GM12874 (cell line): ENCODE data around the gene GARNL3.

Experiments
- TF ChIP-seq, protein P1 (sequence below): IDR thresholded peaks from 2 replicates; pipeline ENCODE4 v1.5.1; 2011; ENCODE audit warnings: low read depth, mild to moderate bottlenecking, control low read depth, low read length, moderate library complexity; ENCODE audit not compliant: insufficient read depth

The GARNL3 gene

GRCh38 chr9:127292415-127292814, 27.8 kb downstream of the GARNL3 start:
- TF ChIP-seq, protein P1, sequence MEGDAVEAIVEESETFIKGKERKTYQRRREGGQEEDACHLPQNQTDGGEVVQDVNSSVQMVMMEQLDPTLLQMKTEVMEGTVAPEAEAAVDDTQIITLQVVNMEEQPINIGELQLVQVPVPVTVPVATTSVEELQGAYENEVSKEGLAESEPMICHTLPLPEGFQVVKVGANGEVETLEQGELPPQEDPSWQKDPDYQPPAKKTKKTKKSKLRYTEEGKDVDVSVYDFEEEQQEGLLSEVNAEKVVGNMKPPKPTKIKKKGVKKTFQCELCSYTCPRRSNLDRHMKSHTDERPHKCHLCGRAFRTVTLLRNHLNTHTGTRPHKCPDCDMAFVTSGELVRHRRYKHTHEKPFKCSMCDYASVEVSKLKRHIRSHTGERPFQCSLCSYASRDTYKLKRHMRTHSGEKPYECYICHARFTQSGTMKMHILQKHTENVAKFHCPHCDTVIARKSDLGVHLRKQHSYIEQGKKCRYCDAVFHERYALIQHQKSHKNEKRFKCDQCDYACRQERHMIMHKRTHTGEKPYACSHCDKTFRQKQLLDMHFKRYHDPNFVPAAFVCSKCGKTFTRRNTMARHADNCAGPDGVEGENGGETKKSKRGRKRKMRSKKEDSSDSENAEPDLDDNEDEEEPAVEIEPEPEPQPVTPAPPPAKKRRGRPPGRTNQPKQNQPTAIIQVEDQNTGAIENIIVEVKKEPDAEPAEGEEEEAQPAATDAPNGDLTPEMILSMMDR, result no peak

- TF ChIP-seq, protein P1, result no peak
Observed at GRCh38 chr9:127293328-127293727, 28.8 kb downstream of the GARNL3 start.

DNA sequence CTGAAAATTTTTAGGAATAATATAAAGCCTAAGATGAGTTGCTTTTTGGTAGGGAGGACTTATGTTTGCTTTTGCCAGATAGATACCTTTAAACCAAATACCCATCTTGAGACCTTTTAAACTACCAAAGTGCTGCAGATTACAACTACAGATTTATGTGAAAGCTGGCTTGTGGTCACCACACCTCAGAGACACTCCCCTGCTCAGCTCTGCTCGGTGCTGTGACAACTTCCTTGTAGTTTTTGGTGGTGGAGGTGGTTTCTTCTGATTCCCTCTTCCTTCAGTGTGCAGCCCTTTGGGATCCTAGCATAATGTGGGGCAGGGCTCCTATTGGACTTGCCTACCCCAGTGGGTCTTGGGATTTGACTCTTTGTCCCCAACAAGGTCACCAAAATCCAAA, 29.2 kb downstream of the GARNL3 start:
- TF ChIP-seq, protein P1, result no peak

GRCh38 chr9:127295005-127295404, 30.4 kb downstream of the GARNL3 start:
- TF ChIP-seq, protein P1, result no peak

GRCh38 chr9:127300886-127301447, 36.4 kb downstream of the GARNL3 start:
- TF ChIP-seq, protein P1, result no peak

- TF ChIP-seq, protein P1, result no peak
Observed at GRCh38 chr9:127303830-127304229, 39.3 kb downstream of the GARNL3 start.

- TF ChIP-seq, protein P1, result no peak
Observed at GRCh38 chr9:127305206-127305837, 40.7 kb downstream of the GARNL3 start.
